Activated gamma-delta T cell (primary cell): Measurements from ENCODE around the gene DCPS.
"Not testable (repeated sequence)": the region's sequence is repeated elsewhere in the genome, so short reads cannot be mapped to it uniquely, and the experiment has no call there.

Source experiments
- DNase-seq: peaks from one replicate; lab custom pipeline; 2025; lab: John Stamatoyannopoulos, UW

The DCPS gene

GRCh38 chr11:126345283-126345682 is 41.4 kb downstream of the DCPS start:
- no peak for DNase-seq

DNA sequence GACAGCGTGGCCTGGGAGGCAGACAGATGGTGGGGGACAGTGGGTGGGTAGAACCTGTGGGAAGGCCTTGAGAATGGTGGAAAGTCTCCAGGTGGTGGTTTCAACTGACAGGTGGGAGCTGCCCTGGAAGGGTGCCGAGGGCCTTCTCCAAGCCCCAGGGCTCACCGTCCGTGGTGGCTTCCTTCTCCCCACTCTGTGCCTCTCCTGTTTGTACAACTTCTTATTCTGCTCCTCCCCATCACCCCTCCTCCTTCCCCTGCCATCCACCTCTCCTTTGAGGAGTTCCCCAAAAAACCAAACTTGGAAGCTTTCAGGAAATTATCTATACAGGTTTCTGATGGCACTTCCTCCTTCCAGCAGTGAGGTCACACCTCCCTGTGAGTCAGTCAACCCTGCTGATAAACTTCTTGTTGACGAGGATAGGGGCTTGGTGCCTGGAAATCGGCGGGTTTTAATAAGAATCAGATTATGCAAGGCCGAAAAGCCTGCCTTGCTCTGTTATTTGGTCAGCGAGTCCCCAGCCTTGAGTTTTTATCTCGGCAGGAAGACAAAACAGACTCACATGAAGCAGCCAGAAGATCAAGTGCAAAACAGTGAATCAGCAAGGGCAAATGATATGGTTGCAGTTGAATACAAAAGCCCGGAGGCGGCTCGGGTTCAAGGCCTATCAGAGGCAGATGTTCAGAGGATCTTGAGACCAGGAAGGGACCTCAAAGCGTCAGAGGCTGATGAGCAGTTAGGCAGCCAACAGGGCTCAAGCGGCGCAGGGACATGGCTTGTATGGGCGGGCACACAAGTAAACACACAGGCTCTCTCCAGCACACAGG is 42.1 kb downstream of the DCPS start:
- no peak for DNase-seq

DNA sequence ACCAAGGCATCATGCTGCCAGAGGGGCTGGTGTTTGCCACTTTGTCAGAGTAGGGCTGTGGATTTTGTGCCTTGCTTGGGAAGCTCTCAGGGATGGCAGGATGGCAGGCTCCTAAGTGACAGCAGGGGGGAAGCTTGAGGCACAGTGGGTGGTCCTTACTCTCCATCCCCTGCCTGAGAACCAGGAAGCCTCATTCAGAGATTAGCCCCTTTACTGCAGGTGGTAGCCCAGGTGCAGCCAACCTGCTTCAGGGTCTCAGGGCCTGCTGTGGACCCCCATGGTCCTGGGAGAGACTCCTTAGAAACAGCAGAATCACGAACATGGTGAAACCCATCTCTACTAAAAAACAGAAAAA is 42.7 kb downstream of the DCPS start:
- no peak for DNase-seq

GRCh38 chr11:126346946-126347345 is 43.1 kb downstream of the DCPS start:
- DNase-seq, result not testable (repeated sequence)

DNA sequence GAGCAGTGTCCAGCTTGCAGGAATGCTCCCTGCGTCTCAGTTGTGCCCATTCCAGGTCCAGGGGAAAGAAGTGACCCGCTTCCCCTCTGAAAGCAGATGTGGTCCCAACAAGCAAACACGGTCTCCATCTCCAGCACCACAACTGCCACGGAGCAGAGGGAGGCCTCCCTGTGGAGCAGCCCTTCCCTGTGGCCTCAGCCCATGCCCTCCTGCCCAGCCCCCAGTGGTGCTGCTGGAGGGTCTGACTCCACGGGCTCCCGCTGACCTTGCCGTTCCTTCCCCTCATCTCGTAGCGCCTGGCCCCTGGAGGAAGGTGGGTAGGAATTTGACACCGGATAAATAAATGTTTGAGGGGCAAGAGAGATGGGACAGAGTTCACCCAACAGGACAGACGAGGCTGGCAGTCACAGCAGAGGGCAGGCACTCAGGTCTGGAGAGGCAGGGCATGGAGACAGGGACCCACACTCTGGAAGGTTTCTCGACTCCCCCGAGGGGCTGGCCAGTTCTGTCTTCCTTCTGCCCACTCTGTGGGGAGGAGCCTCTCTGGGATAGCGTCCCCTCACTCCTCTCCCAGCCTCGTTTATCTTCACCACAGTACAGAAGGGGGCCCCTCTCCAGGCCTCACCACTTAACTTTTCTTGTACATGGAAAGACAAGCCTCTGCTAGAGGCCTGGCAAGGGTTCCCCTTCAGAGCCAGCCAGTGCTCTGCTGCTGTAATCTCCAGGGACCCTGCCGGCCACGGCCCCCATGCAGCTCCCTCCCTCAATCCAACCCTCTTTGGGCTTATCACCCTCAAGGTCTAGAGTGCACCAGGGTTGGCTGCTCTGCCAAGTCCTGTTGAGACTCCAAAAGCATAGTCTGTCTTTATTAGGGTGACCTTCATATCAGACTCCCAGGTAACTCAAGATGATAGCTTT is 44.1 kb downstream of the DCPS start:
- DNase-seq, result no peak

DNA sequence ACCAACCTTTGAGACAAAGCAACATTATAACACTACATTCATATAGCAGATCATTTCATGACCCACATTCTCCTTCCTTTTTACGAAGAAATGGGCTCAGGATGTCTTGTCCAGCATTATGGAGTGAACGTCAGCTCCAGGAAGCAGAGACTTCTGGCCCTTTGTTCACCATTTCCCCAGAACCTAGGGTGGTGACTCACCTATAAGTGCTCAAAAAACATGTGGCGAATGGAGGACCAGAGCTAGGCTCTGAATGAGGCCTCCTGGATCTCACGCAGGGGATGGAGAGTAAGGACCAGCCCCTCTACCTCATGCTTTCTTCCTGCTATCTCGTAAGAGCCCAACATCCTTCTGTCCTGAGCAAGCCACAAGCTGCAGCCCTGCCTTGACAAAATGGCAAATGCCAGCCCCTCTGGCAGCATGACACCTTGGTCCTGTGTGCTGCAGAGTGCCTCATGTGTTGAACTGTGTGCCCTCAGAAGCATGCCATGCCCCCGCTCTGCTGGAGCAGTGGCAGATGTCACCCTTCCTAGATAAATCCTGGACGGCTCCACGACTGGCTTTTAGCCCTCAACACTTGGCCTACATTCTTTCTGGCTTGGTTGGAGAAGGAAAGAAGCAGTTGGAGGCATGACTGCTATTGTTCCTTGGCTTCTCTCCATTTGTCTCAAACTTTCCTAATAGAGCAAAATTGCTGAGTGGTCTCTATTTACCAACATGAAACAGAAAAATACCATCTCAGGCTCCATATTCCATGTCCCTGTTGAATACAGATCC is 45.1 kb downstream of the DCPS start:
- no peak for DNase-seq

DNA sequence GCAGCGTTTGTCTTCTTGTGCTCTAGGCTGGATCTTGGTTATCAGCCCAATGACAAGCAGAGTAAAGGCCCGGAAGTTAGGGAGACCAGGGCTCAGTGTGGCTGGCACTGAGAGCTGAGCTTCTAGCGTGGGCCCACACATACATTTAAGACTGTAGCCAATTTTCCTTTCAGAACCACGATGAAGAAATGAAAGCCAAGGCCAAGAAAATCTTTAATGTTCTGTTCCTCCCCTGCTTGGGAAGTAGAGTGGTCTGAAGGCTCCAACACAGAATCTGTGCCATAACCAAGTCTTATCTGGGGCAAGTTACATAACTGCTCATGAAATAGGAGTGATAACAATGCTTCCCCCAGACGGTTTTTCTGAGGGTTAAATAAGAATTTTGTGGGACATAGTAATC is 47.0 kb downstream of the DCPS start:
- no peak for DNase-seq

DNA sequence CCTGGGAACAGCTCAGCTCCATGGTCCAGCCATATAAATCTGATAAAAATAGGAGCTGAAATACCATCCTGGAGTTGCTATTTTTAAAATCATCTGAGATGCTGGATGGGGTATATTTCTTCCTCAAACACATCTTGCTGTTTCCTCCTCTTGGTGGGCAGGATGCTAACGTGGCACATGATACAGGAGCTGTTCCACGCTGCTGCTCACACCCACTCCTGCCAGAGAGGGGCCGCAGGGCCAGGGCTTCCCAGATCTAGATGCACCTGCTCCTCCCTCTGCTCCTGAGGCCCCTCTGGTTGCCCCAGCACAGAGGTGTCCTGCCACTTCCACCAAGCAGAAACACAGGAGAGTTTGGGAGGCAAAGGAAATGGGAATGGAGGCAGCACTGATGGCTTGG is 48.3 kb downstream of the DCPS start:
- no peak for DNase-seq

DNA sequence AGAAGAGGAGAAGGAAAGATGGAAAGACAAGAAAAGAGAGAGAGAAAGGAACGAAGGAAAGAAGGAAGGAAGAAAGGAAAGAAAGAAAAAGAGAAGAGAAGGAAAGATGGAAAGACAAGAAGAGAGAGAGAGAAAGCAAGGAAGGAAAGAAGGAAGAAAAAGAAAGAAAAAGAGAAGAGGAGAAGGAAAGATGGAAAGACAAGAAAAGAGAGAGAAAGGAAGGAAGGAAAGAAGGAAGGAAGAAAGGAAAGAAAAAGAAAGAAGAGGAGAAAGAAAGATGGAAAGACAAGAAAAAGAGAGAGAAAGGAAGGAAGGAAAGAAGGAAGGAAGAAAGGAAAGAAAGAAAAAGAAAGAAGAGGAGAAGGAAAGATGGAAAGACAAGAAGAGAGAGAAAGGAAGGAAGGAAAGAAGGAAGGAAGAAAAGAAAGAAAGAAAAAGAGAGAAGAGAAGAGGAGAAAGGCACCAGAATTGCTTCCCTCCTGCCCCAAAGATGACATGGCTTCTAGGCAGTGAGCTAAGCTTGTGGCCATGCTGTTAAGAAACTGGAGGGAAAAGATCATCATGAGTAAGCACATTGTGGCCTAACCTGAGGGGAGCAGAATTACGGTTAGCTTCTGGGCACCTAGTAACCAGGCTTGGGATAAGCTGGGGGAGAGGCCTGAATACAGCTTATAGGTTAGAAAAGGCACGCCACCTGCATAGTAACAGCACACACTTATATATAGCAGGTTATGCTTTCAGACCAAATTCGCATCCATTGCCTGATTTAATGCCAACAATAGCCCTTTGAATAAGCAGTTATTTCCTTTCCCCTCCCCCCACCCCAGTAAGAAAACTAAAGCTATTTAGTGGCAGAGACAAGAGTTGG is 49.3 kb downstream of the DCPS start:
- DNase-seq, result no peak

DNA sequence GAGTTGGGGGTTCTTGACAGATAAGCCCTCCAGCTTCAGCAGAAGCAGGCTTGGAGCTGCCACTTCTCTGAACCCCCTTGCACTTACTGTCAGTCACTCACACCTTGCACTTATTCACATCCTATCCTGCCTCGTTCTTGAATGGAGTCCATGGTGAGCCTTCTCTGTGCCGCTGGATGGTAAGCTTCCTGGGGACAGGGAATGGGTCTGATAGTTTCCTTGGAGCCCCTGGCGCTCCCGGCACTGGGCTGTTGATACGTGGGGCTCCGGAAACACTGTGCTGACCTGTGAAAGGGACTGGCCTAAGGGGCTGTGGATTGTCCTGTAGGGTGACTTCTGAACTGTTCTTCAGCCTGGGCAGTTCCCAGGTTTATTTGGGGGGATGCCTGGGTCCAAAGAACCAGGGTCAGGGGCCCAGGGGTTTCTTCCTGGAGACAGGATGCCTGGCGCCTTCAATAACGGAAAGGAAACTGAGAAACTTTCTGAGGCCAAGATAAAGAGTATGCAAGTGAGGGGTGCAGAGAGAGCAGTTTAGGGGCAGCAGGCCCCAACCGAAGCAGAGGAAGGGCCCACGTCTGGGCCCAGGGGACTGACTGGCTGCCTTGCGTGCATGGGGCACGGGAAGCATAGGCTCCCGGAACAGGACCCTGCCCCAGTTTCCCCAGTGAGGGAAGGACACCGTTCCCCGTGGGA is 50.9 kb downstream of the DCPS start:
- no peak for DNase-seq

DNA sequence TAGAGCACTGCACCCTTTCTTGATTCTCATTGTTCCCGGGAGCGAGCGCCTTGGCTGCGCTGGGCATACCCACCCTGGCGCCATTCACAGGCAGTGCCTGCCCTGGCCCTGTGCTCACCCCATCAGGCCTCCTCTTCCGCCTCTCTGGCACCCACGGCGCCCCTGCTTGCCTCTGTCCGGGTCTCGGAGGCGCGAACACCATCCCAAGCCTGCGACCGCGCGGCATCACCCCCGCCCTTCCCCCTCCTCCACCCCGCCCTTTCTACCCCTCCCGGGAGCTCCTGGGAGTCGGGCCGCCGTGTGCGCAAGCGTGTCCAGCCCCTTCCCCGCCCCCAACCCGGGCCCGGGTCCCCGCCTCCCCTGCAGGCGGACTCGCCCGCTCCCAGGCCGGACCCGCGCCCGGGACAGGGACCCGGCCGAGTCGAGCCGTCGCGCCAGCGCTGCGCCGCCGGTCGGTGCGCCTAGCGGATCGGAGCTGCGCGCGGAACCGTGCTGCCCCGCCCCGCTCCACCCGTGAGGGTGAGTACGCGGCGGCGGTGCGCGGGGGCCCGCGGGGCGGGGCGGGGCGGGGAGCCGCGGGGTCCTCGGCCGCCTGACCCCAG is 51.6 kb downstream of the DCPS start, which contains the start of gene ST3GAL4:
Gene ST3GAL4 (plus strand): TSS at position 363 of the 602 bp plus-strand sequence. CDS start 50,470 bp downstream, outside the sequence.
- DNase-seq, result peak; percentile 53

- DNase-seq, result no peak
Observed at GRCh38 chr11:126355926-126356897, 52.4 kb downstream of the DCPS start.

- no peak for DNase-seq
Observed at GRCh38 chr11:126357055-126357962, 53.4 kb downstream of the DCPS start.

- no peak for DNase-seq
Observed at GRCh38 chr11:126357969-126358762, 54.3 kb downstream of the DCPS start.

GRCh38 chr11:126358763-126359160 is 54.9 kb downstream of the DCPS start:
- no peak for DNase-seq

DNA sequence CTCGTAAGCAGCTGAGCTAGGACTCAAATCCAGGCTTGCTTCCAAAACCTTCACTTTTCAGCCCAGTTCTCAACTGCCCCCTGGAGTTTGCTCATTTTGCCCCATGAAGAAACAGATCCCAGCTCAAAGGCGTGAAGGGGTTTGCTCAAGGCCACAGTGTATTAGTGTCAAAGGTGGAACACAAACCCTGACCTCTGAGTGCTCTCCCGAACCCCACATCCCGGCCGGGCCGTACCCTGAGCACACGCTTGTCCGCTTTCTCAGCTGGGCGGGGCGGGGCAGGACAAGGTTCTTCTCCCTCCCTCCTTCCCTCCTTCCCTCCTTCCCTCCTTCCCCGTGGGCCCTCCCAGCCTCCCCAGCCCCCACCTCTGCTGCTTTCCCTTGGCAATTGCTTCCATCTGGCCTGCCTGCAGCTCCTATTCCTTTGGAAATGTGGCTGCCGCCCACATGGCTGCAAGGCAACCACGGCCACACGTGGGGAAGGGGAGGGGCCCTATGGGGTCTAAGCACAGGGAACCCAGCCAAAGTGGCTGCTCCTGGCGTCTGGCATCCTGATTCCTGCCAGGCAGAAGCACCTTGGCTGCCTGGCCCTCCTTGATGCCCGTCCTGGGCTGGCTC is 55.7 kb downstream of the DCPS start:
- DNase-seq, result no peak

DNA sequence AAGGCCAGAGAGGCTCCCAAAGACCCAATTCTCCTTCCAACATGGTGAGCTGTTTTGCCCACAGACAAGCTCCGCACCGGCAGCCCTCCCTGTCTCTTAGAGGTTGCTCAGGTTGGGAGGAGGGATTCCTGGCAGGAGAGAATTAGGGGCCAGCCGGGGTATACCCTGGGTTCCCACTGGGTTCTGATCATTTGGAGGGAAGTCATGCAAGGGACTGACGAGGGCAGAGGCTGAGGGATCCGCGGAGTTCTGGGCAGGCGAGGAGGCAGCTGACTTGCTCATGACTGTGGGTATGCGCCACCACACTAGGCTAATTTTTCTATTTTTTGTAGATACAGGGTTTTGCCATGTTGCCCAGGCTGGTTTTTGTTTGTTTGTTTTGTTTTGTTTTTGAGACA is 56.2 kb downstream of the DCPS start:
- no peak for DNase-seq
